H1 (cell line): ENCODE data around the gene EIF4E1B.

Source experiments
- CEBPB ChIP-seq: IDR thresholded peaks from 2 replicates; pipeline ENCODE4 v1.6.1; 2012; ENCODE audit warnings: low read depth, low read length
- GABPA ChIP-seq: IDR thresholded peaks from 2 replicates; pipeline ENCODE4 v1.6.1; 2011; ENCODE audit warnings: mild to moderate bottlenecking, low read length, moderate library complexity, borderline replicate concordance; ENCODE audit not compliant: insufficient read depth
- JUND ChIP-seq: IDR thresholded peaks from 2 replicates; pipeline ENCODE4 v1.6.1; 2011; ENCODE audit warnings: mild to moderate bottlenecking, improper control_type of control experiment, low read length
- RAD21 ChIP-seq, 2 experiments: IDR thresholded peaks in 1 of 2; conservative IDR thresholded peaks in 1 of 2; 2 replicates each; pipeline ENCODE4 v1.6.1; 2011; ENCODE audit warnings: low read depth in 2 of 2, low read length in 2 of 2, improper control_type of control experiment in 1 of 2, inconsistent platforms in 1 of 2, mild to moderate bottlenecking in 1 of 2, moderate library complexity in 1 of 2
- TAF7 ChIP-seq: optimal IDR thresholded peaks from 2 replicates; pipeline ENCODE3; 2011; ENCODE audit warnings: low read depth, mild to moderate bottlenecking, inconsistent platforms, low read length, moderate library complexity, borderline replicate concordance
- ZNF274 ChIP-seq: IDR thresholded peaks from 2 replicates; pipeline ENCODE4 v1.7.0; 2012; ENCODE audit warnings: low read length, borderline replicate concordance; ENCODE audit errors: extremely low read depth
- TF ChIP-seq, protein P1 (sequence below), 3 experiments: IDR thresholded peaks; 1 replicate in 2 of 3; 2 replicates in 1 of 3; pipeline versions ENCODE4 v1.5.1 to v1.6.1; 2011; ENCODE audit warnings: low read length in 3 of 3, mild to moderate bottlenecking in 3 of 3, inconsistent platforms in 2 of 3, low read depth in 1 of 3, moderate library complexity in 1 of 3; ENCODE audit not compliant: insufficient read depth in 1 of 3; ENCODE audit errors: control extremely low read depth in 1 of 3
- TF ChIP-seq, protein P2 (sequence below): IDR thresholded peaks from 2 replicates; pipeline ENCODE4 v1.6.1; 2012; ENCODE audit warnings: inconsistent platforms

DNA sequence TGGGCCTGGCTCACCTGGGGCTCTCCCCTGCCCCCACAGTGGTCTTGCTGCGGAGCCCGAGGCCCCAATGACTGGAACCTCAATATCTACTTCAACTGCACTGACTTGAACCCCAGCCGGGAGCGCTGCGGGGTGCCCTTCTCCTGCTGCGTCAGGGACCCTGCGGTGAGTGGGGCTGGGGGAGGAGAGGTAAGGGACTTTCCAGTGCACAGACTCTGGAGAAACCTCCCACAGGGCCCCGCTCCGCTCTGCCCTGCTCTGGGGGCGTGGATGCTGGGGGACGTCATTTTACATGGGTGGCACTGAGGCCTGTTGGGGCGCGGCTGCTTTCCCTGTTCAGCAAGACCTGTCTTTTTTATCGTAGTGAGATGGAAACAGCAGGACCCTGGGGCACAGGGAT lies 24.4 kb downstream of the EIF4E1B start:
- no peak for TF ChIP-seq TAF7
- TF ChIP-seq ZNF274, result no peak
- TF ChIP-seq, protein P1, sequence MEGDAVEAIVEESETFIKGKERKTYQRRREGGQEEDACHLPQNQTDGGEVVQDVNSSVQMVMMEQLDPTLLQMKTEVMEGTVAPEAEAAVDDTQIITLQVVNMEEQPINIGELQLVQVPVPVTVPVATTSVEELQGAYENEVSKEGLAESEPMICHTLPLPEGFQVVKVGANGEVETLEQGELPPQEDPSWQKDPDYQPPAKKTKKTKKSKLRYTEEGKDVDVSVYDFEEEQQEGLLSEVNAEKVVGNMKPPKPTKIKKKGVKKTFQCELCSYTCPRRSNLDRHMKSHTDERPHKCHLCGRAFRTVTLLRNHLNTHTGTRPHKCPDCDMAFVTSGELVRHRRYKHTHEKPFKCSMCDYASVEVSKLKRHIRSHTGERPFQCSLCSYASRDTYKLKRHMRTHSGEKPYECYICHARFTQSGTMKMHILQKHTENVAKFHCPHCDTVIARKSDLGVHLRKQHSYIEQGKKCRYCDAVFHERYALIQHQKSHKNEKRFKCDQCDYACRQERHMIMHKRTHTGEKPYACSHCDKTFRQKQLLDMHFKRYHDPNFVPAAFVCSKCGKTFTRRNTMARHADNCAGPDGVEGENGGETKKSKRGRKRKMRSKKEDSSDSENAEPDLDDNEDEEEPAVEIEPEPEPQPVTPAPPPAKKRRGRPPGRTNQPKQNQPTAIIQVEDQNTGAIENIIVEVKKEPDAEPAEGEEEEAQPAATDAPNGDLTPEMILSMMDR (IDR thresholded peaks at IDR 0.05; ENCODE audit: control extremely low read depth in 1 of 3, insufficient read depth in 1 of 3, low read depth in 1 of 3, low read length in 3 of 3), result no peak
- TF ChIP-seq, protein P2, sequence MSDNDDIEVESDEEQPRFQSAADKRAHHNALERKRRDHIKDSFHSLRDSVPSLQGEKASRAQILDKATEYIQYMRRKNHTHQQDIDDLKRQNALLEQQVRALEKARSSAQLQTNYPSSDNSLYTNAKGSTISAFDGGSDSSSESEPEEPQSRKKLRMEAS, result no peak
- no peak for TF ChIP-seq GABPA
- no peak for TF ChIP-seq RAD21 (IDR thresholded peaks at IDR 0.05 in 1 of 2, conservative IDR thresholded peaks at IDR 0.05 in 1 of 2; ENCODE audit: low read depth in 2 of 2, low read length in 2 of 2)
- TF ChIP-seq JUND, result no peak
- no peak for TF ChIP-seq CEBPB
